Measurements from ENCODE around the gene ADAM33.

Gene ADAM33

DNA sequence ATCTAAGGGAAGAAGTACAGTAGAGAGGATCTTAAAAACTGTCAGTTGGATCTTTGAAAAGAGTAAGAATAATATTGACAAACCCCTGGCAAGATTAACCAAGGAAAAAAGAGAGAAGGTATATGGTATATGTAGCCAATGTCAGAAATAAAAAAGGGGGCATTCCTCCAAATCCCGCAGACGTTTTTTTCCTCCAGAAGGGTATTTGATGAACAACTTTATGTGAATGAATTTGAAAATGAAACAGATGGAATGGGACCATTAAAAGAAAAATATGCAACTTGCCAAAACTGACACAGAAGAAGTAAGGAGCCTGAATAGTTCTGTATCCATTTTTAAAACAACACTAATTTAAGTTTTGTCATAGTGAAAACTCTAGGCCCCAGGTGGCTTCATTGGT, 54.3 kb downstream of the ADAM33 start:
- H3K27ac ChIP-seq, result no peak overlapping the region
- H3K4me1 ChIP-seq (ENCODE audit: control insufficient read depth in 1 of 2, insufficient read depth in 1 of 2, low read depth in 1 of 2, low read length in 1 of 2), result no peaks in the 10 kb centered on the region
- H3K27me3 ChIP-seq, result no peaks in the 10 kb centered on the region
- TF ChIP-seq, protein P1, sequence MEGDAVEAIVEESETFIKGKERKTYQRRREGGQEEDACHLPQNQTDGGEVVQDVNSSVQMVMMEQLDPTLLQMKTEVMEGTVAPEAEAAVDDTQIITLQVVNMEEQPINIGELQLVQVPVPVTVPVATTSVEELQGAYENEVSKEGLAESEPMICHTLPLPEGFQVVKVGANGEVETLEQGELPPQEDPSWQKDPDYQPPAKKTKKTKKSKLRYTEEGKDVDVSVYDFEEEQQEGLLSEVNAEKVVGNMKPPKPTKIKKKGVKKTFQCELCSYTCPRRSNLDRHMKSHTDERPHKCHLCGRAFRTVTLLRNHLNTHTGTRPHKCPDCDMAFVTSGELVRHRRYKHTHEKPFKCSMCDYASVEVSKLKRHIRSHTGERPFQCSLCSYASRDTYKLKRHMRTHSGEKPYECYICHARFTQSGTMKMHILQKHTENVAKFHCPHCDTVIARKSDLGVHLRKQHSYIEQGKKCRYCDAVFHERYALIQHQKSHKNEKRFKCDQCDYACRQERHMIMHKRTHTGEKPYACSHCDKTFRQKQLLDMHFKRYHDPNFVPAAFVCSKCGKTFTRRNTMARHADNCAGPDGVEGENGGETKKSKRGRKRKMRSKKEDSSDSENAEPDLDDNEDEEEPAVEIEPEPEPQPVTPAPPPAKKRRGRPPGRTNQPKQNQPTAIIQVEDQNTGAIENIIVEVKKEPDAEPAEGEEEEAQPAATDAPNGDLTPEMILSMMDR (IDR thresholded peaks at IDR 0.05), result no peak
- H3K36me3 ChIP-seq, result peaks cover 4% of the 10 kb centered on the region
- H3K9me3 ChIP-seq, result no peaks in the 10 kb centered on the region
- no peak overlapping the region for H3K4me3 ChIP-seq (ENCODE audit: low read depth in 1 of 2, low read length in 1 of 2)

GRCh38 chr20:3622406-3622805, 59.4 kb downstream of the ADAM33 start:
- TF ChIP-seq, protein P1 (IDR thresholded peaks at IDR 0.05), result no peak
- Histone ChIP-seq H3K36me3 (no peaks in the 10 kb centered on the region), H3K9me3 (no peaks in the 10 kb centered on the region), H3K27me3 (no peaks in the 10 kb centered on the region), H3K4me1 (ENCODE audit: control insufficient read depth in 1 of 2, insufficient read depth in 1 of 2, low read depth in 1 of 2, low read length in 1 of 2) (no peaks in the 10 kb centered on the region), H3K27ac (no peak overlapping the region), H3K4me3 (ENCODE audit: low read depth in 1 of 2, low read length in 1 of 2) (no peak overlapping the region)

- Histone ChIP-seq H3K36me3 (no peaks in the 10 kb centered on the region), H3K27ac (no peak overlapping the region), H3K4me3 (ENCODE audit: low read depth in 1 of 2, low read length in 1 of 2) (no peak overlapping the region), H3K9me3 (no peaks in the 10 kb centered on the region), H3K27me3 (no peaks in the 10 kb centered on the region), H3K4me1 (ENCODE audit: control insufficient read depth in 1 of 2, insufficient read depth in 1 of 2, low read depth in 1 of 2, low read length in 1 of 2) (no peaks in the 10 kb centered on the region)
- TF ChIP-seq, protein P1 (IDR thresholded peaks at IDR 0.05), result no peak
These were observed 60.7 kb downstream of the ADAM33 start for GRCh38 chr20:3621111-3621510.
